ENCODE results near the gene EPHA6. TPM values are rescaled to one million over a fixed set of nuclear protein-coding genes. Genes with fewer than 3 reads are reported as not detected.

Gene EPHA6
- total and polyA plus RNA-seq, 9 of the 15 experiments (the other 6 are each of a cell fraction or from before 2014, with no cell fraction given) = not detected

- TF ChIP-seq ZNF347 (CRISPR knock-in tag; IDR thresholded peaks at IDR 0.05; ENCODE audit: low read depth) (no peak), LARP7 (IDR thresholded peaks at IDR 0.05) (no peak), NCOA2 (IDR thresholded peaks at IDR 0.05; ENCODE audit: partially characterized antibody in 2 of 2) (no peak)
- no peak for ATAC-seq
Observed at GRCh38 chr3:96958856-96959255, 144.5 kb downstream of the EPHA6 start.

GRCh38 chr3:96959474-96959873 lies 145.1 kb downstream of the EPHA6 start:
- no peaks in the 10 kb centered on the region for H3K9me1 ChIP-seq (ENCODE audit: control insufficient read depth, insufficient read depth, low read length)
- no peak overlapping the region for H3K27ac ChIP-seq (ENCODE audit: extremely low read depth, low read depth, low read length)
- H4K20me1 ChIP-seq (replicated peaks; ENCODE audit: control insufficient read depth, insufficient read depth, low read length) = no peaks in the 10 kb centered on the region
- H3K4me2 ChIP-seq (ENCODE audit: insufficient read depth, low read length) = no peak overlapping the region
- H3K9me3 ChIP-seq (replicated peaks; ENCODE audit: control insufficient read depth, insufficient read depth, low read depth, low read length) = no peaks in the 10 kb centered on the region
- CTCF ChIA-PET (ENCODE audit: low intra/inter-chr PET ratio) = no interaction called here
- H3K4me1 ChIP-seq (replicated peaks in 1 of 2; ENCODE audit: control insufficient read depth in 2 of 2, insufficient read depth in 2 of 2, low read length in 2 of 2) = no peaks in the 10 kb centered on the region
- DNase-seq (ENCODE audit: extremely low read depth in 1 of 4, low spot score in 3 of 4) = no peak
- POLR2A ChIA-PET = no interaction called here
- H3K9ac ChIP-seq (ENCODE audit: insufficient read depth in 1 of 2, low read depth in 2 of 2, low read length in 2 of 2) = no peak overlapping the region
- no peak overlapping the region for H2AFZ ChIP-seq (ENCODE audit: low read depth, low read length)
- H3K4me3 ChIP-seq = no peak overlapping the region
- no peaks in the 10 kb centered on the region for H3K79me2 ChIP-seq (ENCODE audit: control insufficient read depth, insufficient read depth, low read length)
- no peak for FAIRE-seq
- no peaks in the 10 kb centered on the region for H3K27me3 ChIP-seq (ENCODE audit: control insufficient read depth in 2 of 2, insufficient read depth in 2 of 2, low read length in 2 of 2)
- intact Hi-C loops (cut with micrococcal nuclease) = no loop called here
- in situ Hi-C loops (cut with MboI) = no loop called here
- BruUV-seq (replicated peaks) = no TSS peak
- H3K36me3 ChIP-seq (ENCODE audit: control insufficient read depth, insufficient read depth, low read length) = no peaks in the 10 kb centered on the region
- 0% methylated on average over 1 of the region's 1 CpG for WGBS (ENCODE audit: insufficient coverage, low coverage, missing lambda C conversion rate)
- TF ChIP-seq SMAD1 (IDR thresholded peaks at IDR 0.05; ENCODE audit: low read depth, low read length, partially characterized antibody) (no peak), ZNF407 (IDR thresholded peaks at IDR 0.05; ENCODE audit: low read depth) (no peak), SMAD4 (CRISPR knock-in tag; conservative IDR thresholded peaks at IDR 0.05) (no peak), NRF1 (conservative IDR thresholded peaks at IDR 0.05 in 1 of 2, IDR thresholded peaks at IDR 0.05 in 1 of 2) (no peak)
- no peak for ATAC-seq

More at GRCh38 chr3:96958856-96959255, 144.5 kb downstream of the EPHA6 start:
- CTCF ChIA-PET (ENCODE audit: low intra/inter-chr PET ratio) = no interaction called here
- no peaks in the 10 kb centered on the region for H3K79me2 ChIP-seq (ENCODE audit: control insufficient read depth, insufficient read depth, low read length)
- no peaks in the 10 kb centered on the region for H3K9me3 ChIP-seq (replicated peaks; ENCODE audit: control insufficient read depth, insufficient read depth, low read depth, low read length)
- H2AFZ ChIP-seq (ENCODE audit: low read depth, low read length) = no peak overlapping the region
- no peaks in the 10 kb centered on the region for H3K27me3 ChIP-seq (ENCODE audit: control insufficient read depth in 2 of 2, insufficient read depth in 2 of 2, low read length in 2 of 2)
- H3K4me3 ChIP-seq = no peak overlapping the region
- H3K9me1 ChIP-seq (ENCODE audit: control insufficient read depth, insufficient read depth, low read length) = no peaks in the 10 kb centered on the region
- POLR2A ChIA-PET = no interaction called here
- H3K9ac ChIP-seq (ENCODE audit: insufficient read depth in 1 of 2, low read depth in 2 of 2, low read length in 2 of 2) = no peak overlapping the region
- H3K4me1 ChIP-seq (replicated peaks in 1 of 2; ENCODE audit: control insufficient read depth in 2 of 2, insufficient read depth in 2 of 2, low read length in 2 of 2) = no peaks in the 10 kb centered on the region
- H3K4me2 ChIP-seq (ENCODE audit: insufficient read depth, low read length) = no peak overlapping the region
- no peaks in the 10 kb centered on the region for H4K20me1 ChIP-seq (replicated peaks; ENCODE audit: control insufficient read depth, insufficient read depth, low read length)
- intact Hi-C loops (cut with micrococcal nuclease) = no loop called here
- FAIRE-seq (no peak), DNase-seq (ENCODE audit: extremely low read depth in 1 of 4, low spot score in 3 of 4) (no peak)
- no TSS peak for BruUV-seq (replicated peaks)
- WGBS (ENCODE audit: insufficient coverage, low coverage, missing lambda C conversion rate) = 2% methylated on average over 4 of the region's 4 CpGs
- H3K27ac ChIP-seq (ENCODE audit: extremely low read depth, low read depth, low read length) = no peak overlapping the region
- in situ Hi-C loops (cut with MboI) = no loop called here
- H3K36me3 ChIP-seq (ENCODE audit: control insufficient read depth, insufficient read depth, low read length) = no peaks in the 10 kb centered on the region

Data from K562 (cell line).